ENCODE data around the gene ESAM.
A peak's percentile ranks its signal among the peaks of the same experiment; 100 is the strongest.

Gene ESAM

DNA sequence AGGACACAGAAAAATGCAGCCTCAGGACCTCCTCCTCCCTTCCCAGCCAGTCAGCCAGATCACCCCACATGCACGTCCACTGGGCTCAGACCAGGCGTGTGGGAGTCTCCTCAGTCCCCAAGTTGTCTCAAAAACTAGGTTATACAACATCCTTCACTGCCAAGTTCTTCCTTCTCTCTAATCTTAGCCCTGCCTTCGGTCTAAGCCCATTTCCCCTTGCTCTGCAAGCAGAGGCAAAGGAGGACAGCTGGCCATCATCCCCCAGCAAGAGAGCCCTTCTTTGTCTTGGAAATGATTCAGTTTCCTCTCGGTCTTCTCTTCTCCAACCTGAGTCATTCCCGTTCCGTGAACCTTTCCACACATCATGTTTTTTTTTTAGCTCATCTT is 36.4 kb downstream of the ESAM start:
- peaks cover 68 to 82% (median 71%) of the 10 kb centered on the region in 10 experiments for H3K4me1 ChIP-seq
- peak overlapping the region; percentile 80 to 98 (median 95) for H3K4me2 ChIP-seq
- H3K4me3 ChIP-seq, result peak overlapping the region in 9 of 10 experiments; percentile 7 to 64 (median 50); a peak in 18 of 20 replicates

GRCh38 chr11:124724979-124725718 is 36.9 kb downstream of the ESAM start:
- no peaks in the 10 kb centered on the region for H4K20me1 ChIP-seq
- no peaks in the 10 kb centered on the region for H3K9me3 ChIP-seq (replicated peaks in 1 of 11)
- H3K36me3 ChIP-seq, result no peaks in the 10 kb centered on the region
- H3K27ac ChIP-seq, result peak overlapping the region in 10 of 11 experiments; percentile 31 to 81 (median 71); a peak in 20 of 22 replicates
- H3K27me3 ChIP-seq, result peaks cover 0 to 5% (median 1%) of the 10 kb centered on the region in 11 experiments; a peak in 8 of 22 replicates
- H3K4me3 ChIP-seq, result peak overlapping the region in 9 of 10 experiments; percentile 7 to 64 (median 50); a peak in 18 of 20 replicates
- H3K4me2 ChIP-seq, result peak overlapping the region; percentile 80 to 98 (median 95)
- no peak for TF ChIP-seq Cebpa-rat (IDR thresholded peaks at IDR 0.05)
- H3K4me1 ChIP-seq, result peaks cover 73 to 83% (median 76%) of the 10 kb centered on the region in 10 experiments
- H3K9ac ChIP-seq, result peak overlapping the region in 10 of 11 experiments; percentile 8 to 68 (median 61); a peak in 17 of 22 replicates

More for the DNA sequence above, 36.4 kb downstream of the ESAM start:
- Histone ChIP-seq H3K9me3 (replicated peaks in 1 of 11) (no peaks in the 10 kb centered on the region), H3K27me3 (peaks cover 0 to 3% (median 0%) of the 10 kb centered on the region in 11 experiments; a peak in 2 of 22 replicates), H3K36me3 (no peaks in the 10 kb centered on the region), H3K9ac (peak overlapping the region in 9 of 11 experiments; percentile 46 to 68 (median 63); a peak in 15 of 22 replicates), H3K27ac (peak overlapping the region in 10 of 11 experiments; percentile 31 to 81 (median 70); a peak in 19 of 22 replicates), H4K20me1 (no peaks in the 10 kb centered on the region)
- TF ChIP-seq Cebpa-rat (IDR thresholded peaks at IDR 0.05), result no peak

GRCh38 chr11:124722176-124722575 is 39.9 kb downstream of the ESAM start:
- Histone ChIP-seq H3K27ac (no peak overlapping the region), H3K27me3 (peaks cover 28 to 34% (median 31%) of the 10 kb centered on the region in 11 experiments), H3K4me1 (peaks cover 89 to 100% (median 95%) of the 10 kb centered on the region in 10 experiments), H3K9me3 (replicated peaks in 1 of 11) (no peaks in the 10 kb centered on the region), H3K4me2 (peak overlapping the region; percentile 87 to 98 (median 95)), H3K36me3 (no peaks in the 10 kb centered on the region), H3K4me3 (peak overlapping the region in 4 of 10 experiments; percentile 6 to 16 (median 13); a peak in 5 of 20 replicates), H3K9ac (no peak overlapping the region; a peak in 1 of 22 replicates), H4K20me1 (peaks cover 0 to 16% (median 10%) of the 10 kb centered on the region in 11 experiments; a peak in 14 of 22 replicates)
- no peak for TF ChIP-seq Cebpa-rat (IDR thresholded peaks at IDR 0.05)

DNA sequence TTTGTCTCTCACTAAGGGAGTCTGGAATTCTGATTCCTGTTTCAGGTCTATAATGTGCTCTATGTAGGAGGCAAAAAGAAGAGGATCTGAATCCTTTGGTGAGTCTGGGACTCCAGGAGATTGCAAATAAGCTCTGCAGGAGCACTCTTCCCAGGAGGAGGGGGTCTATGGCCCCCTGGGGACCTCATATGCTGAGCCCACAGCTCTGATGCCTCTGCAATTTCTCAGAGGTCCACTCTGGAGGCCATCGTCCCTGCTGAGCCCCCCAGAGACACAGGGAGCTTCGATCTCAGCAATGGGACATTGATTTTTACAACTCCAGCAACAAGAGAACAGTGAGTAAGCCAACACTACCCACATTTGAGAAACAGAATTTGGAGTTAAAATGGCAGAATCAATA is 42.6 kb downstream of the ESAM start:
- Histone ChIP-seq H3K9ac (no peak overlapping the region), H3K27me3 (peaks cover 43 to 55% (median 50%) of the 10 kb centered on the region in 11 experiments), H3K4me3 (no peak overlapping the region), H4K20me1 (peaks cover 0 to 16% (median 10%) of the 10 kb centered on the region in 11 experiments; a peak in 14 of 22 replicates), H3K36me3 (no peaks in the 10 kb centered on the region), H3K4me1 (peaks cover 73 to 87% (median 80%) of the 10 kb centered on the region in 10 experiments), H3K4me2 (peak overlapping the region in 7 of 11 experiments; percentile 26 to 98 (median 96); a peak in 9 of 22 replicates), H3K9me3 (replicated peaks in 1 of 11) (no peaks in the 10 kb centered on the region), H3K27ac (no peak overlapping the region)
- no peak for TF ChIP-seq Cebpa-rat (IDR thresholded peaks at IDR 0.05)

DNA sequence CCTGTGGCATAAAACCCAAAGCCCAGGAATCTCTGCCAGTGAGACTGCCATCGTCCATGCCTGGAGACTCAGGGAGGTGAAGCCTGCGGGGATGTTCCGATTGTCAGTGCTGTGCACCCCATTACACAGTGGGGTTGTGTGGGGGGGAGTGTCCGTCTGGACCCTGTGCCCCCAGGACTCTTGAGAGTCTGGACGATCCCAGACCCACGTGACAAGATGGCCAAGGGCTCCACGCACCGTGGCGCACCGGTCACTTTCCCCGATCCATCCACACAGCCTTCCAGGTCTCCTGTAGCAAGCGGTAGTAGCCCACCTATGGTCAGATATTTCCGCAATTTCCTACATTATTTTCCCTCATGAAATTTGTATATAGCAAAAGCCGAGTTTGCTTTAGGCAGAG is 43.3 kb downstream of the ESAM start:
- Histone ChIP-seq H3K9ac (no peak overlapping the region), H3K27ac (no peak overlapping the region), H4K20me1 (peaks cover 0 to 16% (median 10%) of the 10 kb centered on the region in 11 experiments; a peak in 14 of 22 replicates), H3K36me3 (no peaks in the 10 kb centered on the region), H3K4me1 (peaks cover 66 to 79% (median 72%) of the 10 kb centered on the region in 10 experiments), H3K27me3 (peaks cover 43 to 59% (median 50%) of the 10 kb centered on the region in 11 experiments), H3K9me3 (replicated peaks in 1 of 11) (no peaks in the 10 kb centered on the region), H3K4me3 (no peak overlapping the region; a peak in 1 of 20 replicates), H3K4me2 (peak overlapping the region; percentile 86 to 99 (median 96); a peak in 21 of 22 replicates)
- TF ChIP-seq Cebpa-rat (IDR thresholded peaks at IDR 0.05), result no peak

DNA sequence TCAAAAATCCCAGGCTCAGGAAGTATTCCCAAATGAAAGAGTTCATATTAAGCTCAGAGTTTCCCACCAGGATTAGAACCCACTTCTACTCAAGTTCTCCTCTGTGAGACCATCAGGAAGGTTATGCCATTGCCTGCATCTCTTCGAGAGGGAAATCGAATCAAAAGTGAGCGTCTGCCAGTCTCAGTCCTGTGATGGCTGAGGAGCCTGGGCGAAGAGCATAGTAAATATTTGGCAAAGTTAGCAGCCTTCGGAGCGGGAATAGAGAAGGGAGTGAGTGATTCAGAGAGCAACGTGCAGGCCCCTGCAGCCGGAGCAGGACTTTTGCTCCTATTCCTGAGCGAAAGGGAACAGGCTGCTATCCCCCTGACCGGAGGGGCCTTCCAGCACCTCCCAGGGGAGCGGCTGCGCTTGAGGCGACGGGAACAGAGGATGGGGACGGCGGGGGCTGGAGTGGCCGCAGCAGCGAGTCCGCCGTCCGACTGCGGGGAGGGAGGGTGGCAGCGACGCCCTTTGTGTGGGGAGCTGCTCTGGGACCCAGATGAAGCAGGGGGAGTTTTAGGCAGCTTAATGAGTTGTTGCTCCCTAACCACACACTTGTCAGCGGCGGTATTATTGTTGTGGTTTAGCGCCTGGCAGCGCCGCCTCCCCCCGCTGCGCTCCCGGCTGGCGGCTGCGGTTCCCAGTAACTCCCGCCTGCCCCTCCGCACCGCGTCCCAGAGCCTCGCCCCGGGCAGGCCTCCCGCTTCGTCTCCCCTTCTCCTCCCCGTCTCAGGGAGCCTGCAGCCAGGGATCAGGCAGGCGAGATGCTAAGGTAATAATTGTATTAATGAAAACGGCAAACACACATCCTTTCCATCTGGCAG is 44.1 kb downstream of the ESAM start:
- H3K9ac ChIP-seq, result peak overlapping the region in 9 of 11 experiments; percentile 2 to 44 (median 23); a peak in 9 of 22 replicates
- peak overlapping the region; percentile 86 to 99 (median 96) for H3K4me2 ChIP-seq
- peaks cover 59 to 71% (median 65%) of the 10 kb centered on the region in 10 experiments for H3K4me1 ChIP-seq

GRCh38 chr11:124717421-124717785 is 44.7 kb downstream of the ESAM start:
- Histone ChIP-seq H3K4me3 (peak overlapping the region in 7 of 10 experiments; percentile 41 to 59 (median 49); a peak in 4 of 20 replicates), H3K9ac (0 out of 22 replicates have a peak overlapping the region, but pooled peaks of 1 of the 11 experiments have one; percentile 3), H4K20me1 (peaks cover 0 to 16% (median 10%) of the 10 kb centered on the region in 11 experiments; a peak in 14 of 22 replicates), H3K27me3 (peaks cover 43 to 59% (median 50%) of the 10 kb centered on the region in 11 experiments), H3K27ac (no peak overlapping the region), H3K9me3 (replicated peaks in 1 of 11) (no peaks in the 10 kb centered on the region), H3K4me1 (peaks cover 53 to 65% (median 58%) of the 10 kb centered on the region in 10 experiments), H3K36me3 (no peaks in the 10 kb centered on the region), H3K4me2 (peak overlapping the region; percentile 86 to 99 (median 96))
- TF ChIP-seq Cebpa-rat (IDR thresholded peaks at IDR 0.05), result no peak

More for the DNA sequence above, 44.1 kb downstream of the ESAM start:
- no peaks in the 10 kb centered on the region for H3K36me3 ChIP-seq
- peak overlapping the region; percentile 41 to 63 (median 50) for H3K4me3 ChIP-seq
- no peaks in the 10 kb centered on the region for H3K9me3 ChIP-seq (replicated peaks in 1 of 11)
- no peak for TF ChIP-seq Cebpa-rat (IDR thresholded peaks at IDR 0.05)
- peaks cover 0 to 16% (median 10%) of the 10 kb centered on the region in 11 experiments; a peak in 14 of 22 replicates for H4K20me1 ChIP-seq
- H3K27ac ChIP-seq, result no peak overlapping the region
- peaks cover 43 to 59% (median 50%) of the 10 kb centered on the region in 11 experiments for H3K27me3 ChIP-seq

GRCh38 chr11:124716591-124716990 is 45.5 kb downstream of the ESAM start:
- H3K27ac ChIP-seq, result no peak overlapping the region
- no peak for TF ChIP-seq Cebpa-rat (IDR thresholded peaks at IDR 0.05)
- peaks cover 44 to 57% (median 50%) of the 10 kb centered on the region in 10 experiments for H3K4me1 ChIP-seq
- peak overlapping the region; percentile 18 to 99 (median 42); a peak in 20 of 22 replicates for H3K4me2 ChIP-seq
- peaks cover 43 to 59% (median 50%) of the 10 kb centered on the region in 11 experiments for H3K27me3 ChIP-seq
- H3K4me3 ChIP-seq, result no peak overlapping the region
- no peak overlapping the region for H3K9ac ChIP-seq
- no peaks in the 10 kb centered on the region for H3K36me3 ChIP-seq
- no peaks in the 10 kb centered on the region for H3K9me3 ChIP-seq (replicated peaks in 1 of 11)
- H4K20me1 ChIP-seq, result peaks cover 0 to 16% (median 10%) of the 10 kb centered on the region in 11 experiments; a peak in 14 of 22 replicates

Measured in BLaER1 treated with 17β-estradiol and CSF1 and Interleukin-3, amounts not matched to agents 10 nM and 100 nM (cell line).